Heart right ventricle (tissue), 16 donors: ENCODE measurements around the gene ANKS1B. TPM values are rescaled to one million over a fixed set of nuclear protein-coding genes. Genes with fewer than 3 reads are reported as not detected.

Source experiments
- ATAC-seq, 8 donors: fragments of 200-7000 bp; cut with Tn5 transposase; one replicate each; pipeline ENCODE4 v1.9.1; 2020; ENCODE audit warnings: mild to moderate bottlenecking in 8 of 8, moderate library complexity in 8 of 8, moderate number of reproducible peaks in 1 of 8
- DNase-seq, 2 donors: peaks; one replicate each; pipeline ENCODE4 v3.0.0-alpha.2; 2020
- H3K27ac ChIP-seq, 10 donors: fragments of 200-600 bp; sonication (generic) in 2 of 10; one replicate each; pipeline versions ENCODE4 v1.5.0 to v1.8.0; 2020 to 2022; ENCODE audit warnings: mild to moderate bottlenecking in 3 of 10
- H3K27me3 ChIP-seq, 7 donors: fragments of 200-600 bp; one replicate each; pipeline ENCODE4 v1.8.0; 2021 to 2022; ENCODE audit warnings: mild to moderate bottlenecking in 2 of 7
- H3K36me3 ChIP-seq, 9 donors: fragments of 200-600 bp; sonication (generic) in 1 of 9; one replicate each; pipeline versions ENCODE4 v1.5.0 to v1.8.0; 2020 to 2022; ENCODE audit warnings: mild to moderate bottlenecking in 2 of 9
- H3K4me1 ChIP-seq, 9 donors: fragments of 200-600 bp; sonication (generic) in 1 of 9; one replicate each; pipeline versions ENCODE4 v1.5.0 to v1.8.0; 2020 to 2022; ENCODE audit warnings: mild to moderate bottlenecking in 4 of 9
- H3K4me3 ChIP-seq, 10 donors: fragments of 200-600 bp; sonication (generic) in 2 of 10; one replicate each; pipeline versions ENCODE4 v1.5.0 to v1.8.0; 2020 to 2022; ENCODE audit warnings: mild to moderate bottlenecking in 7 of 10, moderate library complexity in 2 of 10
- H3K9me3 ChIP-seq, 11 donors: fragments of 200-600 bp in 10 of 11; sonication (generic) in 2 of 11; one replicate each; pipeline versions ENCODE4 v1.5.0 to v1.8.0; 2013 to 2022; ENCODE audit warnings: mild to moderate bottlenecking in 2 of 11, control low read depth in 1 of 11, moderate library complexity in 1 of 11
- CTCF ChIP-seq, 9 donors: fragments of 200-600 bp; sonication (generic) in 2 of 9; IDR thresholded peaks; one replicate each; pipeline versions ENCODE4 v1.5.0 to v1.8.0; 2021 to 2022; ENCODE audit warnings: antibody characterized with exemption in 9 of 9, mild to moderate bottlenecking in 5 of 9, moderate library complexity in 1 of 9
- WGBS, 2 donors: extraction: QIAGEN DNeasy Blood & Tissue Kit; methylation state at CpG; one replicate each; pipeline ENCODE4 v1.1.7; 2013; ENCODE audit warnings: inconsistent platforms in 1 of 2; 5-methylcytosine and 5-hydroxymethylcytosine counted together
- intact Hi-C, 10 donors: fragments of 100-400 bp; cut with DNase I; formaldehyde crosslinking; loops; one replicate each; pipeline versions ENCODE4 v1.11.1 to v1.14.2; 2022
- polyA plus RNA-seq, 2 donors: library from polyadenylated mRNA; stranded (reverse); fragments of 200-250 nt; gene quantifications; one replicate each; pipeline ENCODE4 v1.2.3, GENCODE V29; 2013
- total RNA-seq, 10 donors: library from RNA; stranded (reverse); fragmentation: NEBNext Ultra II Directional in 3 of 10; extraction: Animal tissue kit (Norgen Biotek cat#: 25700) in 3 of 10; gene quantifications; one replicate each; pipeline versions ENCODE4 v1.2.1 to v1.2.4, GENCODE V29; 2021 to 2023
- donor health status: Arrhythmogenic right ventricular cardiomyopathy.
- donor health status: ischemic (EF 13 %, LVEDD 7.1; RV severe dilation, severe dysfunction).
- donor health status: healthy with polysubstance abuse.
- donor health status: DM: no; HTN: yes; CAD: no.
- donor health status: DM: no; HTN: no; CAD: no.
- donor health status: ischemic (EF 25% LVEDD 6.9; RV normal size, moderate dysfunction).
- donor health status: ischemic (EF 25% LVEDD 5.7; RV mildly dilated, moderate dysfunction).
- donor health status: healthy.
- donor health status: DM: yes; HTN: yes; CAD: no.
- donor health status: Ischemic cardiomyopathy.
- donor health status: ischemic (EF 35%, LVEDD 5.7; RV mildly dilated, moderate dysfunction).
- donor health status: nonischemic (EF 11% LVEDD 7.7; RV severe dilation, severe dysfunction).
- donor health status: DM: yes; HTN: yes; CAD: no.
- donor health status: PGD.
- donor health status: ischemic (EF 29% LVEDD 5.4; RV normal size, mild dysfunction).
- donor health status: nonischemic (EF 23%, LVEDD 6.1; RV moderate dilation, normal function).

Gene ANKS1B
- total and polyA plus RNA-seq, 12 donors, result 0.58 to 4.8 (median 1.8) TPM

- TF ChIP-seq CTCF (IDR thresholded peaks at IDR 0.05), result no peak
- H3K4me1 ChIP-seq, result peaks cover 0 to 19% (median 13%) of the 10 kb centered on the region in 9 donors
- intact Hi-C loops, result no loop called here
- H3K27me3 ChIP-seq, result no peaks in the 10 kb centered on the region
- 61 to 79% methylated on average over 1 of the region's 1 CpG for WGBS, 2 donors
- H3K4me3 ChIP-seq, result no peak overlapping the region
- no peaks in the 10 kb centered on the region for H3K9me3 ChIP-seq
- H3K36me3 ChIP-seq, result peaks cover 0 to 76% (median 3%) of the 10 kb centered on the region in 9 donors
- H3K27ac ChIP-seq, result no peak overlapping the region
- ATAC-seq (no peak), DNase-seq (no peak)
Observed at GRCh38 chr12:98701166-98701565, 1283.6 kb downstream of the ANKS1B start.

GRCh38 chr12:98699586-98699985 is 1285.2 kb downstream of the ANKS1B start:
- H3K4me3 ChIP-seq, result no peak overlapping the region
- TF ChIP-seq CTCF (IDR thresholded peaks at IDR 0.05), result no peak
- intact Hi-C loops, result loop anchor here in 8 of 10 donors (1.0 to 10.0 kb wide), 4 partner anchors 235 to 305 kb away; no protein-coding TSS in a partner anchor
- WGBS, 2 donors, result 25 to 27% methylated on average over 3 of the region's 3 CpGs
- no peaks in the 10 kb centered on the region for H3K27me3 ChIP-seq
- ATAC-seq (peak in 7 of 8 donors; percentile 66 to 80 (median 76)), DNase-seq (peak in 1 of 2 donors; percentile 12)
- H3K27ac ChIP-seq, result peak overlapping the region in 2 of 10 donors; percentile 27 to 46
- H3K4me1 ChIP-seq, result peaks cover 0 to 19% (median 13%) of the 10 kb centered on the region in 9 donors
- peaks cover 0 to 77% (median 0%) of the 10 kb centered on the region in 9 donors for H3K36me3 ChIP-seq
- peaks cover 0 to 3% (median 0%) of the 10 kb centered on the region in 11 donors for H3K9me3 ChIP-seq

GRCh38 chr12:98698603-98699463 is 1285.9 kb downstream of the ANKS1B start:
- intact Hi-C loops, result loop anchor here in 8 of 10 donors (1.0 to 10.0 kb wide), 4 partner anchors 236 to 306 kb away; no protein-coding TSS in a partner anchor
- peak; percentile 34 to 44 for DNase-seq
- Histone ChIP-seq H3K4me1 (peaks cover 0 to 19% (median 13%) of the 10 kb centered on the region in 9 donors), H3K9me3 (peaks cover 0 to 11% (median 0%) of the 10 kb centered on the region in 11 donors), H3K4me3 (no peak overlapping the region), H3K27me3 (no peaks in the 10 kb centered on the region), H3K36me3 (peaks cover 0 to 74% (median 0%) of the 10 kb centered on the region in 9 donors), H3K27ac (peak overlapping the region in 2 of 10 donors; percentile 18 to 46)
- peak in 8 of 9 donors; percentile 25 to 71 (median 50) for TF ChIP-seq CTCF (IDR thresholded peaks at IDR 0.05)
- peak; percentile 66 to 97 (median 84) for ATAC-seq
- WGBS, 2 donors, result 29 to 38% methylated on average over 6 of the region's 6 CpGs

- Histone ChIP-seq H3K9me3 (peaks cover 0 to 13% (median 0%) of the 10 kb centered on the region in 11 donors), H3K27ac (no peak overlapping the region), H3K4me1 (peaks cover 0 to 19% (median 13%) of the 10 kb centered on the region in 9 donors), H3K36me3 (peaks cover 0 to 81% (median 0%) of the 10 kb centered on the region in 9 donors), H3K27me3 (no peaks in the 10 kb centered on the region), H3K4me3 (no peak overlapping the region)
- no peak for DNase-seq
- 88 to 93% methylated on average over 2 of the region's 2 CpGs for WGBS, 2 donors
- intact Hi-C loops, result loop anchor here in 6 of 10 donors (5.0 to 10.0 kb wide), 3 partner anchors 238 to 308 kb away; no protein-coding TSS in a partner anchor
- TF ChIP-seq CTCF (IDR thresholded peaks at IDR 0.05), result no peak
- no peak for ATAC-seq
Observed at GRCh38 chr12:98697209-98697608, 1287.5 kb downstream of the ANKS1B start.
